Nephron progenitor cell (in vitro differentiated cells): ENCODE results near the gene PLEKHJ1.

ENCODE experiments used
- DNase-seq: peaks from one replicate; pipeline ENCODE4 v3.0.0; 2021
- H3K27ac Mint-ChIP-seq: 2 replicates; pipeline ENCODE4 v1.8.0; 2021; ENCODE audit warnings: mild to moderate bottlenecking, moderate library complexity, mixed read lengths
- H3K27me3 Mint-ChIP-seq: 2 replicates; pipeline ENCODE4 v1.8.0; 2021; ENCODE audit warnings: mild to moderate bottlenecking, low read depth, mixed read lengths; ENCODE audit not compliant: poor library complexity
- H3K36me3 Mint-ChIP-seq: 2 replicates; pipeline ENCODE4 v1.8.0; 2021; ENCODE audit warnings: low read depth, mixed read lengths
- H3K4me1 Mint-ChIP-seq: 2 replicates; pipeline ENCODE4 v1.8.0; 2021; ENCODE audit warnings: mixed read lengths
- H3K4me3 Mint-ChIP-seq: 2 replicates; pipeline ENCODE4 v1.8.0; 2021; ENCODE audit warnings: mild to moderate bottlenecking, moderate library complexity, mixed read lengths
- H3K9me3 Mint-ChIP-seq: 2 replicates; pipeline ENCODE4 v1.8.0; 2021; ENCODE audit warnings: mild to moderate bottlenecking, moderate library complexity, mixed read lengths
- TF ChIP-seq, protein P1 (sequence below): fragments of 200-600 bp; sonication (generic); IDR thresholded peaks from 2 replicates; pipeline ENCODE4 v1.5.0; 2021; ENCODE audit warnings: antibody characterized with exemption

The PLEKHJ1 gene

DNA sequence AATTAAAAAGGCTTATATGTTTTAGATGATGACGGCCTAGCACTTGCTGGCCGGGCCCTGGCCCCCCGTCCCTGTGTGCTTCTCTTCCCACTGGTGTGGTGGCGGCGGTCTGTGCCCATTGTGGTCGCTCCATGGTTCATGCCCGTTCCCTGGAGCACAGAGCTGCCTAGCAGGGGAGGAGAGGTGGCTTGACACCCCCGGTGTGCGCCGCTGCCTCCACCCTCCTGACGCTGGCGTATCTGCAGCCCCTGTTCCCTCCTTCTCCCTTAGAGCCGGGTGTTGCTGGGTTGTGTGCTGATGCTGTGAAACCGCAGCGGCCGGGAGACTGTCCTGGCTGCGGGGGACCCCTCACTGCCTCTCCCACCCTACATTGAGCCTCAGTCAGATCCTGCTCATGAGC is 43.3 kb downstream of the PLEKHJ1 start:
- Mint-ChIP-seq H3K4me3 (no peak overlapping the region), H3K36me3 (peaks cover 28% of the 10 kb centered on the region), H3K27ac (no peak overlapping the region), H3K4me1 (no peaks in the 10 kb centered on the region), H3K27me3 (no peaks in the 10 kb centered on the region), H3K9me3 (no peaks in the 10 kb centered on the region)
- TF ChIP-seq, protein P1, sequence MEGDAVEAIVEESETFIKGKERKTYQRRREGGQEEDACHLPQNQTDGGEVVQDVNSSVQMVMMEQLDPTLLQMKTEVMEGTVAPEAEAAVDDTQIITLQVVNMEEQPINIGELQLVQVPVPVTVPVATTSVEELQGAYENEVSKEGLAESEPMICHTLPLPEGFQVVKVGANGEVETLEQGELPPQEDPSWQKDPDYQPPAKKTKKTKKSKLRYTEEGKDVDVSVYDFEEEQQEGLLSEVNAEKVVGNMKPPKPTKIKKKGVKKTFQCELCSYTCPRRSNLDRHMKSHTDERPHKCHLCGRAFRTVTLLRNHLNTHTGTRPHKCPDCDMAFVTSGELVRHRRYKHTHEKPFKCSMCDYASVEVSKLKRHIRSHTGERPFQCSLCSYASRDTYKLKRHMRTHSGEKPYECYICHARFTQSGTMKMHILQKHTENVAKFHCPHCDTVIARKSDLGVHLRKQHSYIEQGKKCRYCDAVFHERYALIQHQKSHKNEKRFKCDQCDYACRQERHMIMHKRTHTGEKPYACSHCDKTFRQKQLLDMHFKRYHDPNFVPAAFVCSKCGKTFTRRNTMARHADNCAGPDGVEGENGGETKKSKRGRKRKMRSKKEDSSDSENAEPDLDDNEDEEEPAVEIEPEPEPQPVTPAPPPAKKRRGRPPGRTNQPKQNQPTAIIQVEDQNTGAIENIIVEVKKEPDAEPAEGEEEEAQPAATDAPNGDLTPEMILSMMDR: no peak
- no peak for DNase-seq

DNA sequence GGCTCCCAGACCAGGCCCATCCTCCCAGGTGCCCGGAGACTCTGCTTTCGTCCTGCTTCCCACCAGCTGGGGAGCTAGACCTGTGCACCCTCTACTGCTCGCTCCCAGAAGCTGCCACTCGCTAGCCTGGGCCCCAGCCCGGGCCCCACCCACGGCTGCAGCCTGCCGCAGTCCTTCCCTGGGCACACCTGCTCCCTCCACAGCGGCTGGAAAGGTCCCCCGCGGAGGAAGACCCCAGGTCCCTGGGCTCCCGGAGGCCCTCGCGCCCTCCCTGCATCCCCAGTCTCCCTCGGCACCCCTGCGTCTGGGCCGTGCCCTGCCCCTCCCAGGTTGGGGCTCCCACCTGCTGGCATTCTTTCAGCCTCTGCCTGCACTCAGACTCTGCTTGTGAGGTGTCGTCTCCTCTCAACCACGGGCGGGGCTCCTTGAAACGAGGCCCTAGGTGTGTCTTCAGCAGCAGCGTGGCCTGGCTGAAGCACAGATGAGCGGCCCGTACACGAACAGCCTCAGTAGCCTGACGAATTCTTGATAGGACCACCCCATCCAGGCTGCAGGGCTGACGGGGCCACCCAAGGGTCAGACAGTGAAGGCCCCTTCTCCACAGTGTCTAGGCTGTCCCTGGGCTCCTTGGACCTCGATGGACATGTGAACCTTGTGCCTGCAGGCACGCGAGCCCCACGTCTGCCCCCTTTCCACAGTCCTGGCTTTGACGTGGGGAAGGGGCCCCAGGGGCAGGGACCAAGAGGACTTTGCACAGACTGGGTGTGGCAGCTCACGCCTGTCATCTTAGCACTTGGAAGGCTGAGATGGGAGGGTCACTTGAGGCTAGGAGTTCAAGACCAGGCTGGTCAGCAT is 44.4 kb downstream of the PLEKHJ1 start:
- peaks cover 27% of the 10 kb centered on the region for H3K36me3 Mint-ChIP-seq
- H3K27ac Mint-ChIP-seq: peak overlapping the region; percentile 16
- TF ChIP-seq, protein P1: no peak
- no peak for DNase-seq
- H3K27me3 Mint-ChIP-seq: no peaks in the 10 kb centered on the region
- H3K4me3 Mint-ChIP-seq: no peak overlapping the region
- H3K9me3 Mint-ChIP-seq: no peaks in the 10 kb centered on the region
- peaks cover 8% of the 10 kb centered on the region for H3K4me1 Mint-ChIP-seq

DNA sequence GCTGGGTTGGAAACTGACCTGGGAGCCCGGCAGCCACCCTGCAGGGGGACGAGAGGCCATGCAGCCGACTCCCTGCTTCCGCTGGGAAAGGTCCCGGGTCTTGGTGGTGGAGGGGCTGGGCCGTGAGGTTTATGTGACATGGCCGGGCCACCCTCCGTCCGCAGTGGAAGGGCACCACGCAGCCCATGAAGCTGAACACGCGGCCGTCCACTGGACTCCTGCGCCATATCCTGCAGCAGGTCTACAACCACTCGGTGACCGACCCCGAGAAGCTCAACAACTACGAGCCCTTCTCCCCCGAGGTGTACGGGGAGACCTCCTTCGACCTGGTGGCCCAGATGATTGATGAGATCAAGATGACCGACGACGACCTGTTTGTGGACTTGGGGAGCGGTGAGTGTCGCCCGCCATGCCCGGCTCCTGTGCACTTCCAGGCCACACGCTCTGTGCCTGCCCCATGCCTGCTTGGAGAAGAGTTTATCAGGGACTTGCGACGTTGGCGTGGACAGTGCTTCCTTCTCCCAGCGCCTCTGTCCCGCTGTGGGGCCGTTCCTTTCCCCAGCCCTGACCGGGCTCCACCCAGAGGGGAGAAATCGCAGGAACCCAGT is 45.2 kb downstream of the PLEKHJ1 start:
- peaks cover 15% of the 10 kb centered on the region for H3K4me1 Mint-ChIP-seq
- H3K9me3 Mint-ChIP-seq: no peaks in the 10 kb centered on the region
- peak overlapping the region; percentile 32 for H3K27ac Mint-ChIP-seq

DNA sequence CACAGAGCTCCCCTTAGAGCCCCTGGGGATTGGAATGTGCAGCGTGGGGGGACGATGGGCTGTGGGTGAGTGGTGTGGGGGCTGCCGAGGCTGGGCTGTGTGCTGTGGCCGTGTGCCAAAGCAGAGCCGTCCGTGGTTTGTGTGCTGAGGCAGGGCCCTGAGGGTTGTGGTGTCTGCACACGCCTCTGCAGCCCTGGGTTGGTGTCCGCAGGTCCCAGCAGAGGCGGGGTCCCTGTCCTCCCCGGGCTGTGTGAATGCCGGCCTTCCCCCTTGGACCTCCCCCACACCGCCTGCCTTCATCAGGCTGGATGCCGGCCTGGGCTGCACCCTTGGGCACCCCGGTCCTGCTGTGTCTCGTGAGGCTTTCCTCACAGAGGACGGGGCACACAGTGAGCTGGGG is 46.2 kb downstream of the PLEKHJ1 start:
- TF ChIP-seq, protein P1: no peak
- no peaks in the 10 kb centered on the region for H3K27me3 Mint-ChIP-seq
- no peak for DNase-seq
- H3K9me3 Mint-ChIP-seq: no peaks in the 10 kb centered on the region
- H3K4me1 Mint-ChIP-seq: peaks cover 25% of the 10 kb centered on the region
- H3K4me3 Mint-ChIP-seq: no peak overlapping the region
- H3K36me3 Mint-ChIP-seq: peaks cover 42% of the 10 kb centered on the region
- H3K27ac Mint-ChIP-seq: no peak overlapping the region

More for the DNA sequence above, 45.2 kb downstream of the PLEKHJ1 start:
- DNase-seq: no peak
- no peaks in the 10 kb centered on the region for H3K27me3 Mint-ChIP-seq
- peaks cover 32% of the 10 kb centered on the region for H3K36me3 Mint-ChIP-seq
- TF ChIP-seq, protein P1: no peak
- no peak overlapping the region for H3K4me3 Mint-ChIP-seq

DNA sequence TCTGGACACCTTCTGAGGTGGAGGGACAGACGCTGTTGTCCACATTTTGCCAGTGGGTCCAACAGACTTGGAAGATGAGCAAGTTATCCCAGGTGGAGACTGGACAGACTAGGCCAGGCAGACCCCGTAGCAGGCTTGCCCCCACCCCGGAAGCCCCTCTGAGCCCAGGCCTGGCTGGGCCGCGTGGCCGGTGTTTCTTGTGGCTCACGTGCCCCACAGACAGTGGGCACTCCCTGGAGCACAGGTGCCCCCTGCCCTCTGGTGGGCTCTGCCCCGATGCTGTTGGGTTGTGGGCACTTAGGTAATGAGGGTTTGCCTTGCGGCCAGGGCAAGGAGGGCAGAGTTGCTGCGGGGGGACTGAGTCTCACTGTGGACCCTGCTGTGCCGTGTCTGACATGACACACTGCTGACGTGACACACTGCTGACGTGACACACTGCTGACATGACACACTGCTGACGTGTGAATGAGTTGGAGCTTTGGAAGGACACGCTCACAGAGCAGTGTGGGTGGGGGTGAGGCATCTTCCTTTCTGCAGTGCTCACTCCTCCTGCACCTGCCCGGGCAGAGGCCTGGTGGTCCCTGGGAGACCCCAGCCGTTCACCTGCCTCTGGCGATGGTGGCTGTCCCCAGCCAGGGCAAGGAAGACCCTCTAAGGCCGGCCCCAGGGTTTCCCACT is 47.3 kb downstream of the PLEKHJ1 start:
- no peak overlapping the region for H3K4me3 Mint-ChIP-seq
- no peak for DNase-seq
- H3K9me3 Mint-ChIP-seq: no peaks in the 10 kb centered on the region
- no peak overlapping the region for H3K27ac Mint-ChIP-seq
- H3K4me1 Mint-ChIP-seq: peaks cover 29% of the 10 kb centered on the region
- H3K36me3 Mint-ChIP-seq: peaks cover 51% of the 10 kb centered on the region
- TF ChIP-seq, protein P1: no peak
- H3K27me3 Mint-ChIP-seq: no peaks in the 10 kb centered on the region
